H1 (cell line): ENCODE results near the gene IFNG-AS1. TPM values are rescaled to one million over a fixed set of nuclear protein-coding genes. Genes with fewer than 3 reads are reported as not detected.

Experiments
- CTCF ChIA-PET: fragments of 300-600 bp; sonication (Branson Sonifier 250); formaldehyde crosslinking; loops from one replicate; lab custom pipeline; 2021; ENCODE audit not compliant: partially characterized antibody; lab: Charles Lee
- POLR2A ChIA-PET: fragments of 300-600 bp; sonication (Branson Sonifier 250); formaldehyde crosslinking; loops from one replicate; lab custom pipeline; 2021; ENCODE audit warnings: inconsistent platforms; ENCODE audit not compliant: partially characterized antibody; lab: Charles Lee
- DNase-seq, 2 experiments: peaks; one replicate each; pipeline versions ENCODE4 v3.0.0 to v3.0.0-alpha.2; 2010 to 2022; ENCODE audit warnings: low spot score in 2 of 2, low read depth in 1 of 2, mixed read lengths in 1 of 2
- FAIRE-seq: peaks from 2 replicates; lab custom pipeline; 2011; peaks lifted over from hg19 to GRCh38; lab: Jason Lieb, UNC
- H2AFZ ChIP-seq: 2 replicates; pipeline ENCODE4 v1.8.1; 2012; ENCODE audit warnings: low read length, inconsistent platforms
- H2AK5ac ChIP-seq: 2 replicates; pipeline ENCODE4 v1.6.1; 2013; ENCODE audit warnings: low read depth, low read length
- H2BK120ac ChIP-seq: replicated peaks from 2 replicates; pipeline ENCODE3; 2013; ENCODE audit warnings: low read depth, low read length, inconsistent platforms
- H2BK12ac ChIP-seq: 2 replicates; pipeline ENCODE4 v1.6.1; 2013; ENCODE audit warnings: low read depth, low read length
- H2BK15ac ChIP-seq: 2 replicates; pipeline ENCODE4 v1.6.1; 2013; ENCODE audit warnings: low read length
- H2BK20ac ChIP-seq: 2 replicates; pipeline ENCODE4 v1.6.1; 2013; ENCODE audit warnings: low read length
- H2BK5ac ChIP-seq: 2 replicates; pipeline ENCODE4 v1.6.1; 2013; ENCODE audit warnings: low read depth, low read length
- H3K14ac ChIP-seq: 2 replicates; pipeline ENCODE4 v1.6.1; 2013; ENCODE audit warnings: inconsistent platforms; ENCODE audit not compliant: insufficient read length
- H3K18ac ChIP-seq: 2 replicates; pipeline ENCODE4 v1.6.1; 2013; ENCODE audit warnings: low read length; ENCODE audit errors: extremely low read depth
- H3K23ac ChIP-seq: 2 replicates; pipeline ENCODE4 v1.6.1; 2013; ENCODE audit warnings: inconsistent platforms; ENCODE audit not compliant: insufficient read length
- H3K23me2 ChIP-seq: 2 replicates; pipeline ENCODE4 v1.6.1; 2013; ENCODE audit warnings: low read depth, low read length
- H3K27ac ChIP-seq: 2 replicates; pipeline ENCODE4 v1.6.1; 2011; ENCODE audit warnings: low read depth, low read length, inconsistent platforms
- H3K27me3 ChIP-seq, 4 experiments: replicated peaks in 1 of 4; 1 replicate in 1 of 4; 2 replicates in 3 of 4; pipeline versions ENCODE4 v1.6.1 to v1.8.1; 2011 to 2013; ENCODE audit warnings: low read length in 3 of 4, mild to moderate bottlenecking in 3 of 4, inconsistent platforms in 2 of 4, mixed read lengths in 2 of 4, moderate library complexity in 1 of 4; ENCODE audit not compliant: control insufficient read depth in 3 of 4, insufficient read depth in 3 of 4; ENCODE audit errors: extremely low read depth in 1 of 4
- H3K36me3 ChIP-seq, 4 experiments: 2 replicates each; pipeline versions ENCODE4 v1.6.1 to v1.8.1; 2011 to 2013; ENCODE audit warnings: mild to moderate bottlenecking in 4 of 4, low read length in 3 of 4, moderate library complexity in 2 of 4, control low read depth in 1 of 4, inconsistent platforms in 1 of 4; ENCODE audit not compliant: insufficient read depth in 4 of 4, control insufficient read depth in 2 of 4
- H3K4ac ChIP-seq: replicated peaks from 2 replicates; pipeline ENCODE3; 2013; ENCODE audit warnings: low read length, low read depth, mixed read lengths, inconsistent platforms; ENCODE audit not compliant: insufficient read length
- H3K4me1 ChIP-seq, 4 experiments: replicated peaks in 1 of 4; 1 replicate in 1 of 4; 2 replicates in 3 of 4; pipeline versions ENCODE4 v1.6.1 to v1.8.1; 2011 to 2013; ENCODE audit warnings: low read length in 3 of 4, inconsistent platforms in 2 of 4, mixed read lengths in 1 of 4; ENCODE audit not compliant: insufficient read depth in 4 of 4, control insufficient read depth in 3 of 4
- H3K4me2 ChIP-seq, 2 experiments: 2 replicates each; pipeline versions ENCODE4 v1.6.1 to v1.8.1; 2011 to 2013; ENCODE audit warnings: low read depth in 2 of 2, low read length in 2 of 2, control low read depth in 1 of 2, inconsistent platforms in 1 of 2, mild to moderate bottlenecking in 1 of 2; ENCODE audit not compliant: insufficient read depth in 1 of 2
- H3K4me3 ChIP-seq, 4 experiments: fragments of 200-600, 300-600 bp in 1 of 4; sonication (generic), shearing (Covaris generic), sonication (Bioruptor Twin) in 1 of 4; 2 replicates each; pipeline versions ENCODE4 v1.5.1 to v1.8.1; 2011 to 2016; ENCODE audit warnings: low read length in 4 of 4, low read depth in 3 of 4, control low read depth in 2 of 4, inconsistent platforms in 2 of 4, mild to moderate bottlenecking in 2 of 4, mixed read lengths in 1 of 4, moderate library complexity in 1 of 4; ENCODE audit not compliant: insufficient read depth in 2 of 4; ENCODE audit errors: extremely low read depth in 1 of 4
- H3K56ac ChIP-seq: replicated peaks from 2 replicates; pipeline ENCODE3; 2013; ENCODE audit warnings: low read depth, mild to moderate bottlenecking, mixed read lengths, low read length, inconsistent platforms; ENCODE audit not compliant: insufficient read length
- H3K79me1 ChIP-seq: 2 replicates; pipeline ENCODE4 v1.6.1; 2013; ENCODE audit warnings: low read depth, low read length, control low read depth
- H3K79me2 ChIP-seq, 2 experiments: 2 replicates each; pipeline versions ENCODE4 v1.6.1 to v1.8.1; 2012 to 2013; ENCODE audit warnings: low read length in 2 of 2, mild to moderate bottlenecking in 2 of 2, inconsistent platforms in 1 of 2; ENCODE audit not compliant: insufficient read depth in 2 of 2, control insufficient read depth in 1 of 2
- H3K9ac ChIP-seq, 4 experiments: replicated peaks in 1 of 4; 1 replicate in 1 of 4; 2 replicates in 3 of 4; pipeline versions ENCODE4 v1.6.1 to v1.8.1; 2011 to 2013; ENCODE audit warnings: low read depth in 3 of 4, low read length in 3 of 4, control low read depth in 2 of 4, mild to moderate bottlenecking in 2 of 4, moderate library complexity in 2 of 4, inconsistent platforms in 1 of 4; ENCODE audit errors: extremely low read depth in 1 of 4
- H3K9me3 ChIP-seq, 2 experiments: 2 replicates each; pipeline versions ENCODE4 v1.6.1 to v1.8.1; 2012 to 2013; ENCODE audit warnings: mild to moderate bottlenecking in 2 of 2, moderate library complexity in 2 of 2, control low read depth in 1 of 2, inconsistent platforms in 1 of 2, low read depth in 1 of 2, low read length in 1 of 2, mixed read lengths in 1 of 2; ENCODE audit not compliant: insufficient read depth in 2 of 2
- H4K20me1 ChIP-seq, 2 experiments: replicated peaks in 1 of 2; 2 replicates each; pipeline versions ENCODE3 to v1.8.1; 2011 to 2013; ENCODE audit warnings: inconsistent platforms in 2 of 2, low read length in 2 of 2, mild to moderate bottlenecking in 1 of 2; ENCODE audit not compliant: insufficient read depth in 2 of 2, control insufficient read depth in 1 of 2
- H4K5ac ChIP-seq: 2 replicates; pipeline ENCODE4 v1.6.1; 2013; ENCODE audit warnings: low read length, low read depth, mixed read lengths, inconsistent platforms; ENCODE audit not compliant: insufficient read length
- H4K8ac ChIP-seq: 2 replicates; pipeline ENCODE4 v1.8.0; 2013; ENCODE audit warnings: mild to moderate bottlenecking, moderate library complexity, low read length, inconsistent platforms; ENCODE audit not compliant: insufficient read depth; ENCODE audit errors: extremely low read depth
- H4K91ac ChIP-seq: replicated peaks from 2 replicates; pipeline ENCODE3; 2013; ENCODE audit warnings: low read length, mixed read lengths, inconsistent platforms; ENCODE audit not compliant: insufficient read length
- MAFK ChIP-seq: IDR thresholded peaks from 2 replicates; pipeline ENCODE4 v1.6.1; 2012; ENCODE audit warnings: low read depth, mild to moderate bottlenecking, improper control_type of control experiment, low read length
- RNF2 ChIP-seq: fragments of 200-900, 300-1000 bp; sonication (generic); IDR thresholded peaks from 2 replicates; pipeline ENCODE4 v1.7.1; 2016; ENCODE audit warnings: borderline replicate concordance, low read depth, mild to moderate bottlenecking, antibody characterized with exemption, low read length; ENCODE audit not compliant: poor library complexity, severe bottlenecking; ENCODE audit errors: missing control alignments
- WGBS, 2 experiments: shearing (Covaris generic) in 1 of 2; methylation state at CpG; one replicate each; pipeline versions ENCODE4 v1.1.6 to v1.1.7; 2013 to 2015; ENCODE audit warnings: low lambda C conversion rate in 2 of 2, mixed read lengths in 2 of 2, inconsistent platforms in 1 of 2, low coverage in 1 of 2, missing lambda C conversion rate in 1 of 2; ENCODE audit not compliant: insufficient replicate concordance in 2 of 2, insufficient coverage in 1 of 2, insufficient read length in 1 of 2; ENCODE audit errors: extremely low coverage in 1 of 2, missing lambda C conversion rate in 1 of 2; 5-methylcytosine and 5-hydroxymethylcytosine counted together
- polyA plus RNA-seq, 7 experiments: library from polyadenylated mRNA; depleted of rRNA in 3 of 7; stranded (reverse) in 5 of 7; unstranded in 2 of 7; fragments of >200 nt in 5 of 7; fragments of 200-250 nt in 2 of 7; gene quantifications; 1 replicate in 5 of 7; 2 replicates in 1 of 7; 4 replicates in 1 of 7; pipeline versions ENCODE4 v1.2.1 to v1.2.3, GENCODE V29; 2011 to 2013; ENCODE audit warnings: missing spikeins in 2 of 7, mixed read lengths in 2 of 7
- total RNA-seq: library from RNA; stranded (reverse); fragmentation: NEBNext Ultra II Directional; extraction: Animal tissue kit (Norgen Biotek cat#: 25700); gene quantifications from 2 replicates; pipeline ENCODE4 v1.2.1, GENCODE V29; 2021

The IFNG-AS1 gene
- total and polyA plus RNA-seq, 2 of the 8 experiments (the other 6 are each of a cell fraction or from before 2014, with no cell fraction given) = not detected

DNA sequence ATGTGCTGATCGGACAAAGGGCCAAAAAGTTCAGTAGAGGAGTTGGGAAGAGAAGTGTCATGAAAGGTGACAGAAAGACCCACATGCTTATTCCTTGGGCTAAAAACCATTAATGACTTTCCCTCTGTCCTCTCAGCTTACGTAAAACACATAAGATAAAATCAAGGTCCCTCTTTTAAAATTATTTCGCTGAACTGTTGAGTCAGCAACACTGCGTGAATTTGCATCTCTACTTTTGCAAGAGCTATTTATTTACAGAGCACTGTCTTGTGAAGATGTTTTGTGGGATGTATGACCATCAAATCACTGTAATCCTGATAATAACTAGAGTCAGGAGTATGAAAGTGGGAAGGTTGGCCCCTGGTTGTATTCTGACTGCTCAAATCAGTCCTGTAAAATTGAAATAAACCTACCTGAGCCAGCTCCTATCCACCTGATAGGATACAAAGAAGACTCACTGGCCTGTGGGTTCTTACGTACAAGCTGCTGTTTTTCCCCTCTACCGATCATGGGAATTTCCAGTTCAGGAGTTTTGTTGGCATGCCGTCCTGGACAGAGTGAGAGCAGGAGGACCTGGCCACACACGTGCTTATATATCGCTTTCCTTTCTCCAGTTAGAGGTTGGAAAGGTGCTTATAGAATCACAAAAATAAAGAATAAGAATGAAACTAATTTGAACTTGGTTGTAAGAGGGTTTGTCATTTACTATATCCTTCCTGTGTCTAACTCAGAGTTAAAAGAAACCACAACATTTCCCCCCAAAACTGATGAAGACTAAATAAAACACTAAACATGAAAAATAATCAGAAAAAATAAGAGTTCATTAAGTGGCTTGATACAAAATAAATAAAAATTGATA is 42.9 kb downstream of the IFNG-AS1 start:
- Histone ChIP-seq H3K9me3 (no peaks in the 10 kb centered on the region), H2BK20ac (no peak overlapping the region), H4K91ac (no peak overlapping the region), H3K79me1 (no peaks in the 10 kb centered on the region; the same call in 1 of the 2 replicates), H4K20me1 (no peaks in the 10 kb centered on the region), H3K27ac (no peak overlapping the region), H4K5ac (no peak overlapping the region), H2BK5ac (no peak overlapping the region), H2AFZ (peak overlapping the region; percentile 9; the same call in 1 of the 2 replicates), H4K8ac (no peak overlapping the region; the same call in 1 of the 2 replicates), H3K4me2 (no peak overlapping the region), H3K4ac (no peak overlapping the region), H3K9ac (no peak overlapping the region), H3K14ac (no peak overlapping the region), H3K36me3 (no peaks in the 10 kb centered on the region), H3K23me2 (no peaks in the 10 kb centered on the region; the same call in 1 of the 2 replicates), H3K27me3 (no peaks in the 10 kb centered on the region), H2BK12ac (no peak overlapping the region), H2BK15ac (no peak overlapping the region), H2BK120ac (no peak overlapping the region), H3K56ac (no peak overlapping the region), H2AK5ac (no peak overlapping the region), H3K23ac (no peak overlapping the region), H3K4me3 (no peak overlapping the region), H3K18ac (no peak overlapping the region), H3K79me2 (no peaks in the 10 kb centered on the region), H3K4me1 (no peaks in the 10 kb centered on the region)
- FAIRE-seq = no peak
- WGBS, 2 experiments = 81 to 100% methylated on average over 1 to 9 of the region's 9 CpGs
- no peak for DNase-seq
- CTCF ChIA-PET = interaction anchor here (0.9 to 1.5 kb wide), 5 partner anchors 9 to 126 kb away, joined by 4 to 5 read pairs (median 4); no protein-coding TSS in a partner anchor
- 0 out of 2 replicates have a peak, but pooled peaks have one; percentile 21 for TF ChIP-seq MAFK
- TF ChIP-seq RNF2 = no peak
- POLR2A ChIA-PET = no interaction called here
